ENCODE measurements around the gene TMEM248. TPM values are rescaled to one million over a fixed set of nuclear protein-coding genes. Genes with fewer than 3 reads are reported as not detected.

Gene TMEM248
- total and polyA plus RNA-seq, 10 donors, result 21.5 to 142 (median 87.4) TPM

- peaks cover 0 to 62% (median 28%) of the 10 kb centered on the region in 6 donors for H3K36me3 ChIP-seq
- no peak for TF ChIP-seq POLR2A (IDR thresholded peaks at IDR 0.05)
- no peak for TF ChIP-seq CTCF (IDR thresholded peaks at IDR 0.05 in 8 of 11, conservative IDR thresholded peaks at IDR 0.05 in 3 of 11)
- TF ChIP-seq POLR2AphosphoS5 (IDR thresholded peaks at IDR 0.05), result no peak
- no peak for DNase-seq
- peaks cover 0 to 9% (median 2%) of the 10 kb centered on the region in 8 donors for H3K9me3 ChIP-seq
- H3K27me3 ChIP-seq (replicated peaks in 1 of 7), result no peaks in the 10 kb centered on the region
- WGBS, 5 donors, result 90 to 95% (median 92%) methylated on average over 4 of the region's 4 CpGs
- intact Hi-C loops (cut with DNase I; ENCODE audit: low total_unique reads), result no loop called here
- no peak overlapping the region for H3K27ac ChIP-seq
- H3K4me1 ChIP-seq, result peaks cover 0 to 53% (median 9%) of the 10 kb centered on the region in 6 donors
- no peak overlapping the region for H3K4me3 ChIP-seq
Observed at GRCh38 chr7:66939325-66939724, 18.3 kb downstream of the TMEM248 start.

GRCh38 chr7:66946545-66946944 is 25.5 kb downstream of the TMEM248 start:
- no peak for TF ChIP-seq POLR2AphosphoS5 (IDR thresholded peaks at IDR 0.05)
- intact Hi-C loops (cut with DNase I; ENCODE audit: low total_unique reads), result no loop called here

GRCh38 chr7:66948480-66949109 is 27.6 kb downstream of the TMEM248 start:
- intact Hi-C loops (cut with DNase I; ENCODE audit: low total_unique reads), result no loop called here
- H3K36me3 ChIP-seq, result peaks cover 5 to 100% (median 97%) of the 10 kb centered on the region in 6 donors

More at GRCh38 chr7:66946545-66946944, 25.5 kb downstream of the TMEM248 start:
- Histone ChIP-seq H3K27me3 (replicated peaks in 1 of 7) (no peaks in the 10 kb centered on the region), H3K4me3 (no peak overlapping the region), H3K4me1 (peaks cover 0 to 24% (median 5%) of the 10 kb centered on the region in 6 donors), H3K36me3 (peaks cover 5 to 100% (median 96%) of the 10 kb centered on the region in 6 donors), H3K27ac (peak overlapping the region in 2 of 8 donors; percentile 0 to 36), H3K9me3 (no peaks in the 10 kb centered on the region)
- no peak for DNase-seq
- 42 to 66% (median 57%) methylated on average over 2 of the region's 2 CpGs for WGBS, 5 donors

DNA sequence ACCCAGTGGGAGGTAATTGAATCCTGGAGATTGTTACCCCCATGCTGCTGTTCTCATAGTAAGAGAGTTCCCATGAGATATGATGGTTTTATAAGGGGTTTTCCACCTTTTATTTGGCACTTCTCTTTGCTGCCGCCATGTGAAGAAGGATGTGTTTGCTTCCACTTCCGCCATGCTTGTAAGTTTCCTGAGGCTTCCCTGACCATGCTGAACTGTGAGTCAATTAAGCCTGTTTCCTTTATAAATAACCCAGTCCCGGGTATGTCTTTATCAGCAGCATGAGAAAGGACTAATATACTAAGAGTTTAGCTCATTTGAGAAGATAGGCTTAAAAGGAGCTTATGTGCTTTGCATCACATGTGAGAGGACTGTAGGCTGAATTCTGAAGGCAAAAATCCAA is 29.3 kb downstream of the TMEM248 start:
- intact Hi-C loops (cut with DNase I; ENCODE audit: low total_unique reads), result no loop called here

More at GRCh38 chr7:66948480-66949109, 27.6 kb downstream of the TMEM248 start:
- H3K27me3 ChIP-seq (replicated peaks in 1 of 7), result no peaks in the 10 kb centered on the region
- no peak for TF ChIP-seq POLR2AphosphoS5 (IDR thresholded peaks at IDR 0.05)
- TF ChIP-seq POLR2A (IDR thresholded peaks at IDR 0.05), result no peak
- no peak for TF ChIP-seq CTCF (IDR thresholded peaks at IDR 0.05 in 8 of 11, conservative IDR thresholded peaks at IDR 0.05 in 3 of 11)
- 94 to 98% (median 95%) methylated on average over 19 of the region's 19 CpGs for WGBS, 5 donors
- H3K4me3 ChIP-seq, result no peak overlapping the region
- H3K9me3 ChIP-seq, result no peaks in the 10 kb centered on the region
- peaks cover 0 to 39% (median 7%) of the 10 kb centered on the region in 6 donors for H3K4me1 ChIP-seq
- no peak overlapping the region for H3K27ac ChIP-seq
- DNase-seq, result peak; percentile 57

More for the DNA sequence above, 29.3 kb downstream of the TMEM248 start:
- Histone ChIP-seq H3K4me3 (no peak overlapping the region), H3K27me3 (replicated peaks in 1 of 7) (no peaks in the 10 kb centered on the region), H3K36me3 (peaks cover 5 to 100% (median 94%) of the 10 kb centered on the region in 6 donors), H3K27ac (no peak overlapping the region), H3K9me3 (no peaks in the 10 kb centered on the region), H3K4me1 (peaks cover 0 to 39% (median 7%) of the 10 kb centered on the region in 6 donors)
- TF ChIP-seq POLR2A (IDR thresholded peaks at IDR 0.05) (no peak), CTCF (IDR thresholded peaks at IDR 0.05 in 8 of 11, conservative IDR thresholded peaks at IDR 0.05 in 3 of 11) (no peak), POLR2AphosphoS5 (IDR thresholded peaks at IDR 0.05) (no peak)
- WGBS, 5 donors, result 72 to 87% (median 78%) methylated on average over 3 of the region's 3 CpGs
- no peak for DNase-seq

Measured in spleen (tissue), 11 donors.